HepG2 (cell line): ENCODE results near the gene GPS1. TPM values are rescaled to one million over a fixed set of nuclear protein-coding genes. Genes with fewer than 3 reads are reported as not detected.

Source experiments
- ELF4 ChIP-seq: sonication (generic); formaldehyde crosslinking; IDR thresholded peaks from 2 replicates; pipeline ENCODE4 v1.5.0; 2020; ENCODE audit warnings: missing genetic modification reagents, mild to moderate bottlenecking, moderate library complexity, borderline replicate concordance
- GFI1 ChIP-seq: sonication (generic); formaldehyde crosslinking; IDR thresholded peaks from 2 replicates; pipeline ENCODE4 v1.5.0; 2020; ENCODE audit warnings: missing genetic modification reagents, mild to moderate bottlenecking, borderline replicate concordance
- KDM3A ChIP-seq: IDR thresholded peaks from 2 replicates; pipeline ENCODE4 v1.6.1; 2018; ENCODE audit warnings: low read depth, missing compliant biosample characterization
- KDM4B ChIP-seq: sonication (generic); formaldehyde crosslinking; IDR thresholded peaks from 2 replicates; pipeline ENCODE4 v1.4.0; 2020; ENCODE audit warnings: missing genetic modification reagents
- NCOA2 ChIP-seq: sonication (generic); formaldehyde crosslinking; IDR thresholded peaks from 2 replicates; pipeline ENCODE4 v1.8.0; 2022; ENCODE audit warnings: inconsistent platforms
- SP140L ChIP-seq: sonication (generic); formaldehyde crosslinking; IDR thresholded peaks from 2 replicates; pipeline ENCODE4 v1.4.0; 2020; ENCODE audit warnings: missing genetic modification reagents, borderline replicate concordance
- TARDBP ChIP-seq: sonication (generic); formaldehyde crosslinking; IDR thresholded peaks from 2 replicates; pipeline ENCODE4 v1.8.0; 2022; ENCODE audit warnings: mild to moderate bottlenecking, missing genetic modification reagents
- TBL1XR1 ChIP-seq: fragments of 150-350 bp; IDR thresholded peaks from 2 replicates; pipeline ENCODE4 v1.6.1; 2014; ENCODE audit warnings: borderline replicate concordance, low read length; ENCODE audit not compliant: partially characterized antibody
- ZFYVE20 ChIP-seq: sonication (generic); formaldehyde crosslinking; IDR thresholded peaks from 2 replicates; pipeline ENCODE4 v1.8.0; 2023; ENCODE audit warnings: low read depth, mild to moderate bottlenecking, moderate library complexity, missing genetic modification reagents, borderline replicate concordance
- ZNF160 ChIP-seq: sonication (generic); formaldehyde crosslinking; IDR thresholded peaks from 2 replicates; pipeline ENCODE4 v1.8.0; 2022; ENCODE audit warnings: mild to moderate bottlenecking, inconsistent platforms, missing genetic modification reagents
- ZNF180 ChIP-seq: sonication (generic); formaldehyde crosslinking; IDR thresholded peaks from 2 replicates; pipeline ENCODE4 v1.4.0; 2020; ENCODE audit warnings: low read depth, missing genetic modification reagents, borderline replicate concordance
- ZNF224 ChIP-seq: sonication (generic); formaldehyde crosslinking; IDR thresholded peaks from 2 replicates; pipeline ENCODE4 v1.5.0; 2020; ENCODE audit warnings: mild to moderate bottlenecking, missing genetic modification reagents
- ZNF432 ChIP-seq: sonication (generic); formaldehyde crosslinking; IDR thresholded peaks from 2 replicates; pipeline ENCODE4 v1.5.0; 2020; ENCODE audit warnings: missing genetic modification reagents, mild to moderate bottlenecking, borderline replicate concordance
- ZNF598 ChIP-seq: sonication (generic); formaldehyde crosslinking; IDR thresholded peaks from 2 replicates; pipeline ENCODE4 v1.5.1; 2020; ENCODE audit warnings: mild to moderate bottlenecking, missing genetic modification reagents, borderline replicate concordance
- ZNF614 ChIP-seq: IDR thresholded peaks from 2 replicates; pipeline ENCODE4 v1.6.1; 2018; ENCODE audit warnings: missing biosample characterization, missing genetic modification reagents, inconsistent platforms, borderline replicate concordance
- ZSCAN20 ChIP-seq: sonication (generic); formaldehyde crosslinking; IDR thresholded peaks from 2 replicates; pipeline ENCODE4 v1.4.0; 2020; ENCODE audit warnings: missing genetic modification reagents, mild to moderate bottlenecking, borderline replicate concordance
- polyA plus RNA-seq, 8 experiments: library from polyadenylated mRNA; depleted of rRNA in 3 of 8; stranded (reverse) in 7 of 8; unstranded in 1 of 8; fragments of >200 nt; fragmentation: Illumina TruSeq in 4 of 8; extraction: Trizol in 4 of 8; gene quantifications; 2 replicates each; pipeline versions ENCODE4 v1.2.1 to v1.2.3, GENCODE V29; 2011 to 2016; ENCODE audit warnings: low read depth in 4 of 8, missing spikeins in 1 of 8, mixed read lengths in 1 of 8; ENCODE audit not compliant: insufficient read depth in 1 of 8
- total RNA-seq, 5 experiments: library from RNA; depleted of rRNA; stranded (reverse); fragments of >200 nt; fragmentation: Illumina TruSeq; extraction: Trizol; gene quantifications; 2 replicates each; pipeline ENCODE4 v1.2.3, GENCODE V29; 2016; ENCODE audit warnings: low read depth in 1 of 5
- TF ChIP-seq, protein P1 (sequence below): IDR thresholded peaks from 2 replicates; pipeline ENCODE4 v1.6.1; 2016; ENCODE audit warnings: mild to moderate bottlenecking
- TF ChIP-seq, protein P2 (sequence below): sonication (generic); formaldehyde crosslinking; IDR thresholded peaks from 2 replicates; pipeline ENCODE4 v1.5.0; 2020; ENCODE audit warnings: missing genetic modification reagents
- TF ChIP-seq, protein P3 (sequence below): sonication (generic); formaldehyde crosslinking; conservative IDR thresholded peaks from 2 replicates; pipeline ENCODE4 v1.8.0; 2022; ENCODE audit warnings: mild to moderate bottlenecking, moderate library complexity, missing genetic modification reagents
- TF ChIP-seq, protein P4 (sequence below): sonication (generic); formaldehyde crosslinking; IDR thresholded peaks from 2 replicates; pipeline ENCODE4 v1.4.0; 2020; ENCODE audit warnings: missing genetic modification reagents
- TF ChIP-seq, protein P5 (sequence below): sonication (generic); formaldehyde crosslinking; IDR thresholded peaks from 2 replicates; pipeline ENCODE4 v1.8.0; 2022; ENCODE audit warnings: missing genetic modification reagents, mild to moderate bottlenecking, inconsistent platforms, borderline replicate concordance

Gene GPS1
- total and polyA plus RNA-seq, 2 of the 13 experiments (the other 11 are each of a cell fraction or from before 2014, with no cell fraction given) = 124 to 128 TPM

DNA sequence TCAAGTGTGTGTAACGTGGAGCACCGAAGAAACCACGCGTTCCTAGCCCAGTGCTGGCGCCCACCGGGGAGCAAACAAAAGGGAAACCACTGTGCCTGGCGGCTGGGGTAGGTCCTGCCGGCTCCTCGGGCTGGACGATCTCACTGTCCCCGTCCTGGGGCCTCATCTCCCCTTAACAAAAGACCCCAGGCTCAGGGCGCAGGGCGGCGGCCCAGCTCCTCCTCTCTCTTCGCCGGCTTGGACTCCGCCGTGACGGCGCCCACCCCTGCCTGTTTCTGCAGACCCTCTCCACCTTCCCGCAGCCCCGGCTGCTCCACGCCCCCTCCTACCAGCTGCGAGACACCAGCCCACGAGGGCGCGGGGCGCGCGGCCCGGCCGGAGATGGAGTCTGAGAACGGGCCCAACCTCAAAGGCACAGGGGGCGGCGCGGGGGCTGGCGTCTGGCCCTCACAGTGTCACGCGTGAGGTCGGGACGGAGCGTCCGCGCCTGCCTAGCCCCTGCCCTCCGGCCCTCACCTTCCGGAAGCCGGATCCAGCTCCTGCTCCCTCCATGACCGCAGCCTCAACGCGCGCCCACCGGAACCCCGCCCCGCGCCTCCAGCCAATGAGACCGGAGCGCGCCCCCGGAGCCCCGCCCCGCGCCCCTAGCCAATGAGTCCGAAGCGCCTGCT, 29.3 kb upstream of the GPS1 start, which contains the start of gene CENPX (continued):
- TF ChIP-seq ZFYVE20 (CRISPR knock-in tag) = 0 out of 2 replicates have a peak, but pooled peaks have one; percentile 76
- TF ChIP-seq ZNF224 (CRISPR knock-in tag) = 0 out of 2 replicates have a peak, but pooled peaks have one; percentile 39
- TF ChIP-seq TBL1XR1 = no peak
- TF ChIP-seq GFI1 (CRISPR knock-in tag) = no peak; the same call in 1 of the 2 replicates
- TF ChIP-seq SP140L (CRISPR knock-in tag) = no peak; the same call in 1 of the 2 replicates
- TF ChIP-seq, protein P1, sequence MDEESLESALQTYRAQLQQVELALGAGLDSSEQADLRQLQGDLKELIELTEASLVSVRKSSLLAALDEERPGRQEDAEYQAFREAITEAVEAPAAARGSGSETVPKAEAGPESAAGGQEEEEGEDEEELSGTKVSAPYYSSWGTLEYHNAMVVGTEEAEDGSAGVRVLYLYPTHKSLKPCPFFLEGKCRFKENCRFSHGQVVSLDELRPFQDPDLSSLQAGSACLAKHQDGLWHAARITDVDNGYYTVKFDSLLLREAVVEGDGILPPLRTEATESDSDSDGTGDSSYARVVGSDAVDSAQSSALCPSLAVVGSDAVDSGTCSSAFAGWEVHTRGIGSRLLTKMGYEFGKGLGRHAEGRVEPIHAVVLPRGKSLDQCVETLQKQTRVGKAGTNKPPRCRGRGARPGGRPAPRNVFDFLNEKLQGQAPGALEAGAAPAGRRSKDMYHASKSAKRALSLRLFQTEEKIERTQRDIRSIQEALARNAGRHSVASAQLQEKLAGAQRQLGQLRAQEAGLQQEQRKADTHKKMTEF (CRISPR knock-in tag) = peak; percentile 56; the same call in 1 of the 2 replicates
- no peak for TF ChIP-seq ZNF614 (CRISPR knock-in tag)
- peak; percentile 60 for TF ChIP-seq KDM4B (CRISPR knock-in tag)
- TF ChIP-seq ZNF432 (CRISPR knock-in tag) = no peak
- TF ChIP-seq, protein P2, sequence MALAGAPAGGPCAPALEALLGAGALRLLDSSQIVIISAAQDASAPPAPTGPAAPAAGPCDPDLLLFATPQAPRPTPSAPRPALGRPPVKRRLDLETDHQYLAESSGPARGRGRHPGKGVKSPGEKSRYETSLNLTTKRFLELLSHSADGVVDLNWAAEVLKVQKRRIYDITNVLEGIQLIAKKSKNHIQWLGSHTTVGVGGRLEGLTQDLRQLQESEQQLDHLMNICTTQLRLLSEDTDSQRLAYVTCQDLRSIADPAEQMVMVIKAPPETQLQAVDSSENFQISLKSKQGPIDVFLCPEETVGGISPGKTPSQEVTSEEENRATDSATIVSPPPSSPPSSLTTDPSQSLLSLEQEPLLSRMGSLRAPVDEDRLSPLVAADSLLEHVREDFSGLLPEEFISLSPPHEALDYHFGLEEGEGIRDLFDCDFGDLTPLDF (CRISPR knock-in tag) = no peak
- TF ChIP-seq ZSCAN20 (CRISPR knock-in tag) = peak; percentile 45; the same call in 1 of the 2 replicates
- TF ChIP-seq, protein P3, sequence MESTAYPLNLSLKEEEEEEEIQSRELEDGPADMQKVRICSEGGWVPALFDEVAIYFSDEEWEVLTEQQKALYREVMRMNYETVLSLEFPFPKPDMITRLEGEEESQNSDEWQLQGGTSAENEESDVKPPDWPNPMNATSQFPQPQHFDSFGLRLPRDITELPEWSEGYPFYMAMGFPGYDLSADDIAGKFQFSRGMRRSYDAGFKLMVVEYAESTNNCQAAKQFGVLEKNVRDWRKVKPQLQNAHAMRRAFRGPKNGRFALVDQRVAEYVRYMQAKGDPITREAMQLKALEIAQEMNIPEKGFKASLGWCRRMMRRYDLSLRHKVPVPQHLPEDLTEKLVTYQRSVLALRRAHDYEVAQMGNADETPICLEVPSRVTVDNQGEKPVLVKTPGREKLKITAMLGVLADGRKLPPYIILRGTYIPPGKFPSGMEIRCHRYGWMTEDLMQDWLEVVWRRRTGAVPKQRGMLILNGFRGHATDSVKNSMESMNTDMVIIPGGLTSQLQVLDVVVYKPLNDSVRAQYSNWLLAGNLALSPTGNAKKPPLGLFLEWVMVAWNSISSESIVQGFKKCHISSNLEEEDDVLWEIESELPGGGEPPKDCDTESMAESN (CRISPR knock-in tag) = no peak; the same call in 1 of the 2 replicates
- no peak for TF ChIP-seq NCOA2 (CRISPR knock-in tag)
- TF ChIP-seq, protein P4, sequence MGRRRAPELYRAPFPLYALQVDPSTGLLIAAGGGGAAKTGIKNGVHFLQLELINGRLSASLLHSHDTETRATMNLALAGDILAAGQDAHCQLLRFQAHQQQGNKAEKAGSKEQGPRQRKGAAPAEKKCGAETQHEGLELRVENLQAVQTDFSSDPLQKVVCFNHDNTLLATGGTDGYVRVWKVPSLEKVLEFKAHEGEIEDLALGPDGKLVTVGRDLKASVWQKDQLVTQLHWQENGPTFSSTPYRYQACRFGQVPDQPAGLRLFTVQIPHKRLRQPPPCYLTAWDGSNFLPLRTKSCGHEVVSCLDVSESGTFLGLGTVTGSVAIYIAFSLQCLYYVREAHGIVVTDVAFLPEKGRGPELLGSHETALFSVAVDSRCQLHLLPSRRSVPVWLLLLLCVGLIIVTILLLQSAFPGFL (CRISPR knock-in tag) = no peak
- TF ChIP-seq ZNF598 (CRISPR knock-in tag) = 0 out of 2 replicates have a peak, but pooled peaks have one; percentile 6
- no peak for TF ChIP-seq ELF4 (CRISPR knock-in tag)
- no peak for TF ChIP-seq ZNF180 (CRISPR knock-in tag)
- peak; percentile 39; the same call in 1 of the 2 replicates for TF ChIP-seq KDM3A (CRISPR knock-in tag)
- TF ChIP-seq ZNF160 (CRISPR knock-in tag) = peak; percentile 70; the same call in 1 of the 2 replicates
- TF ChIP-seq, protein P5, sequence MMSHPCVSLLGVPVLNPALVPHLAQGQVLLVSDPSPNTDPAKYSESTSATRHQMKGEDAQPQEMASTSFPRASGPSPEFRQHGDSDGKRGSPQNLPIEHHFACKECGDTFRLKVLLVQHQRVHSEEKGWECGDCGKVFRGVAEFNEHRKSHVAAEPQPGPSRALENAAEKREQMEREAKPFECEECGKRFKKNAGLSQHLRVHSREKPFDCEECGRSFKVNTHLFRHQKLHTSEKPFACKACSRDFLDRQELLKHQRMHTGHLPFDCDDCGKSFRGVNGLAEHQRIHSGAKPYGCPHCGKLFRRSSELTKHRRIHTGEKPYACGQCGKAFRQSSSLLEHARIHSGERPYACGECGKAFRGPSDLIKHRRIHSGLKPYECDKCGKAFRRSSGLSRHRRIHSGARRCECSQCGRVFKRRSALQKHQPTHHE = peak; percentile 90
- 0 out of 2 replicates have a peak, but pooled peaks have one; percentile 13 for TF ChIP-seq TARDBP (CRISPR knock-in tag)
